Measurements from ENCODE around the gene TMEM250.
A peak's percentile ranks its signal among the peaks of the same experiment; 100 is the strongest.

The TMEM250 gene

GRCh38 chr9:136098844-136099243 lies 19.8 kb downstream of the TMEM250 start:
- H3K9me3 ChIP-seq (ENCODE audit: severe bottlenecking), result no peaks in the 10 kb centered on the region
- no peak overlapping the region for H3K27ac ChIP-seq
- no peak overlapping the region for H3K4me3 ChIP-seq (ENCODE audit: low read depth, low read length)
- no peaks in the 10 kb centered on the region for H3K36me3 ChIP-seq
- no peak for DNase-seq
- H3K27me3 ChIP-seq (ENCODE audit: insufficient read depth, low read depth, severe bottlenecking), result no peaks in the 10 kb centered on the region
- TF ChIP-seq CTCF (IDR thresholded peaks at IDR 0.05; ENCODE audit: low read depth, low read length), result no peak

GRCh38 chr9:136098210-136098609 lies 20.5 kb downstream of the TMEM250 start:
- Histone ChIP-seq H3K4me3 (ENCODE audit: low read depth, low read length) (no peak overlapping the region), H3K36me3 (no peaks in the 10 kb centered on the region), H3K9me3 (ENCODE audit: severe bottlenecking) (no peaks in the 10 kb centered on the region), H3K27ac (no peak overlapping the region), H3K27me3 (ENCODE audit: insufficient read depth, low read depth, severe bottlenecking) (no peaks in the 10 kb centered on the region)
- TF ChIP-seq CTCF (IDR thresholded peaks at IDR 0.05; ENCODE audit: low read depth, low read length), result no peak
- DNase-seq, result no peak

- Histone ChIP-seq H3K27ac (no peak overlapping the region), H3K9me3 (ENCODE audit: severe bottlenecking) (no peaks in the 10 kb centered on the region), H3K36me3 (no peaks in the 10 kb centered on the region; the same call in 1 of the 2 replicates), H3K27me3 (ENCODE audit: insufficient read depth, low read depth, severe bottlenecking) (no peaks in the 10 kb centered on the region), H3K4me3 (ENCODE audit: low read depth, low read length) (no peak overlapping the region)
- no peak for TF ChIP-seq CTCF (IDR thresholded peaks at IDR 0.05; ENCODE audit: low read depth, low read length)
- DNase-seq, result no peak
Measured at GRCh38 chr9:136096505-136097001, 22.1 kb downstream of the TMEM250 start.

GRCh38 chr9:136095070-136096058 lies 23.3 kb downstream of the TMEM250 start, which contains the start of gene NACC2:
Gene NACC2, minus strand, starts transcription at chr9:136095289. Its CDS starts 44,768 bp downstream, at chr9:136050521.
- no peaks in the 10 kb centered on the region; the same call in 1 of the 2 replicates for H3K36me3 ChIP-seq
- no peaks in the 10 kb centered on the region for H3K9me3 ChIP-seq (ENCODE audit: severe bottlenecking)
- peak; percentile 61 for DNase-seq
- peak within 1 kb of the TSS; percentile 39 for H3K27ac ChIP-seq
- H3K4me3 ChIP-seq (ENCODE audit: low read depth, low read length), result peak within 1 kb of the TSS; percentile 53
- no peaks in the 10 kb centered on the region for H3K27me3 ChIP-seq (ENCODE audit: insufficient read depth, low read depth, severe bottlenecking)
- no peak for TF ChIP-seq CTCF (IDR thresholded peaks at IDR 0.05; ENCODE audit: low read depth, low read length)

GRCh38 chr9:136093995-136094881 lies 24.4 kb downstream of the TMEM250 start:
- DNase-seq, result peak; percentile 67
- Histone ChIP-seq H3K27me3 (ENCODE audit: insufficient read depth, low read depth, severe bottlenecking) (no peaks in the 10 kb centered on the region), H3K9me3 (ENCODE audit: severe bottlenecking) (no peaks in the 10 kb centered on the region), H3K27ac (peak overlapping the region; percentile 39), H3K36me3 (no peaks in the 10 kb centered on the region; the same call in 1 of the 2 replicates), H3K4me3 (ENCODE audit: low read depth, low read length) (peak overlapping the region; percentile 53)
- TF ChIP-seq CTCF (IDR thresholded peaks at IDR 0.05; ENCODE audit: low read depth, low read length), result no peak
